Renal pelvis (tissue), 4 donors: ENCODE measurements around the gene KMT5B. TPM values are rescaled to one million over a fixed set of nuclear protein-coding genes. Genes with fewer than 3 reads are reported as not detected.

Experiments used
- DNase-seq: peaks from one replicate; pipeline ENCODE4 v3.0.0-alpha.2; 2013
- polyA plus RNA-seq, 3 donors: library from polyadenylated mRNA; unstranded; fragments of 120-200 nt; gene quantifications; one replicate each; pipeline ENCODE4 v1.2.1, GENCODE V29; 2013; ENCODE audit not compliant: insufficient read length in 3 of 3

KMT5B gene
- polyA plus RNA-seq, 3 donors, result 66.6 to 79.4 (median 73.7) TPM

DNA sequence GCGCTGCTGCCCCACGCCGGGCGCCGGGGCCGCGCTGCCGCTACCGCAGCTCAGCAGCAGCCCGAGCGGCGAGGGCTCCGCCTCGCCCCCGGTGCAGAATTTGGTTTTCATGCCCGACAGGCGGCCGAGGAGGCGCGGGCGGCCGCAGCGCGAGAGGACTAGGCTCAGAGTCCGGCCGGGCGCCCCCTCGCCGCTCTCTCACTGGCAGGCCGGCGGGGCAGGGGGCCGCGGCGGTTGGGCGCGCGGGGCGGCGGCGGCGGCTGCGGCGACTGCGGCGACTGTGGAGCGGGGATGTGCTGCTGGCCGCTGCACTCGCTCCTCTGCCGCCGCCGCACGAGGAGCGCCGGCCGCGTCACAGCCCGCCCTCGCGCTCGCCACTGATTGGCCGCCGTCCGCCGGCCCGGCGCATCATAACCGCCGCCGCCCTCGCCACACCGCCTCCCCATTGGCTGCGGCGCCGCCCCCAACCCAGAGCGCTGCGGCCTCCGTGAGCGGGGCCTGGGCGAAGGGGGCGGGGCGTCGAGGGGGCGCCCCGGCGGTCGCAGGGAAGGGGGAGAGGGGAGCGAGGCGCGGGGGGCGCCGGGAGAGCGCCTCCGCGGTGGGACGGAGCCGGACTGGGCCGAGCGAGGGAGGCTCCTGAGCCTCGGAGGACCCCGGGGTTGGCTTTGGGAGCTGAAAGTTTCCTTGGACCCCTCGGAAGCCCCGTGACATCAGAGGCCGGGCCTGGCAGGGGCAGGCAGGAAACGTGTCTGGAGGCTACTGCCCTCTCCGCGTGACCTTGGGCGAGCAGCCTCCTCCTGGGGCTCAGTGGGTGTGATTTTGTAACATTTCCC lies 91.8 kb downstream of the KMT5B start, which contains the start of gene CHKA:
TSS of gene CHKA (minus strand) at position 322 of the 833 bp plus-strand sequence. CDS start at position 111, 211 bp downstream.
- DNase-seq, result peak; percentile 95

DNA sequence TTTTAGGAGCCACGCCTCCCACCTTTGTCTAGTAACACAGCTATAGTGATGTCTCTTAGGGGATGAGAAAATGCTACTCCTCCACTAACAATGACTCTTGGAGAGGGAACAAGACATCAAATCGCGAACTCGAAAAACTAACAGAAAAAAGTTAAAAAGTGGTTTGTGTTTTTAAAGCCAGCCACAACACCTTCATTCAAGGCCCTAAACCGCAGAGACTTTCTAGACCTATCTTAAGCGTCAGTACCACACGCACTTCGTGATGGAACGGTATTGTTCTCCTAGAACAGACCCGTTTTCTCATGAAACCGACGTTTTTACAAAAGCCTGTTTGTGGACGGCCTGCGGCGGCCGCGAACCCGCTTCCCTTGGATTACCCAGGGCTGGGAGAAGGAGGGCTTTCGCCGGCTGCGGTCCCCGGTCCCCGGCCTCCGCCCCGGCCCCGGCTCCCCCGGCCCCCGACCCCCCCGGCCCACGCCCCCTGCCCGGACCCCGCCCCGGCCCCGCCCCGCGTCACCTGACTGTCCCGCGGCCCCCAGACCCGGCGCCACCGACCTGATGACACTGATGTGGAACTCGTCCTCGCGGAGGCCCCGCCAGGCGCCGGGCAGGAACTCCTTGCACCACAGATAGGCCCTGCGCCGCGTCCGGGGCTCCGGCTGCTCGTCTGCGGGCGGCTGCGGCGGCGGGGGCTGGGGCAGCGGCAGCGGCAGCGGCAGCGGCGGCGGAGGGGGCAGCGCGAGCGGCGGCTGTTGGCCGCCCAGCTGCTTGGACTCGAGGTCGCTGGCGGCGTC lies 92.6 kb downstream of the KMT5B start:
- no peak for DNase-seq

DNA sequence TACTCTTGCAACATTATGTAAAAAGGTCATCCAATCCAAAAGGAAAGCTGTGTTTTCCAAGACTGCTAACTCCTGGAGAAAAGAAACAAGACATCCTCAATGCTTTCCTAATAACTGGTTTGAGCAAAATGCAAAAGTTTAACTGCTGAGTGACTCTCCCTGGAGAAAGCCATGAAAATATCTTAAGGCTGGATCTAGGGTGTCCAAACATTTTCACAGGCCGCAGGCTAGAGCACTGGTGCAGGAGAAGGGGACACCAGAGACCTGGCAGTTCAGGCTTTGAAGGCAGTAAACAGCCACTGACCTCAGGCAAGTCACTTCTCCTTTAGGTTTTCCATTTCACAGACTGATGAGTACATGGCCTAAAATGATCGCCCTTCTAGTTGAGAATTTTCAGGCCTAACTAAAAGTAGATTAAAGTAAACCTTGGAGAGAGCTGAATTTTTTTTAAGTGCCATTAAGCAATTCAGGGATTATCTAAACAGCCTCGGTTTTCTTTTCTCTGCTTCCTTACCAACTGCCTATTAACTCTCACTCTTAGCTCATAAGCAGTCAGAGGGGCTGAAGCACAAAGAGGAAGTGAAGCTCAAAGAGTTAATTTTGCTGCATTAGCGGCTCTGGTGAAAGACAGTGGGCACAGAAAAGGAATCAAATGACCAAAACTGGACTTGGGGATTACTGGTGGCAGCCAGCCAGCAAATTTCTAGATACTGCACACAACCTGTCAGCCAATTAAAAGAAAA lies 94.2 kb downstream of the KMT5B start:
- DNase-seq, result no peak

DNA sequence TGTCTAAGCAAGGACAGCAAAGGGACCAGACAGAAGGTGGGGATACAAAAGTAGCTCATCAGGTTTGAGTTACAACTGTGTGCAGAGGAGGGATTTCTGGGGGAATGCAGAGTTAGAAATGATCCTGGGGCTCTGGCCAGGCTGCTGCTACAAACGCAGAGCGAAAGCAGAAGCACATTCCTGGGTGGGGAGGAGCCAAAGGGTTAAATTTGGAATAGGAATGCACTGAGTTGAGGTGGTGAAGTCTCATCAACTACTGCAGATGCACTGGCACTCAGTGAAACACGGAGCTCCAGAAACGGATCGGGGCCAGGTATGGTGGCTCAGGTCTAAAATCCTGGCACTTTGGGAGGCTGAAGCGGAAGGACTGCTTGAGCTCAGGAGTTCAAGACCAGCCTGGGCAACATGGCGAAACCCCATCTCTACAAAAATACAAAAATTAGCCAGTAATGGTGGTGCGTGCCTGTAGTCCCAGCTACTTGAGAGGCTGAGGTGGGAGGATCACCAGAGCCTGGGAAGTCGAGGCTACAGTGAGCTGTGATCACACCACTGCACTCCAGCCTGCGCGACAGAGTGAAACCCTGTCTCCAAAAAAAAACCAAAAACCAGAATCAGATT lies 95.1 kb downstream of the KMT5B start:
- DNase-seq, result no peak

GRCh38 chr11:68116974-68117373 lies 96.1 kb downstream of the KMT5B start:
- DNase-seq, result no peak

DNA sequence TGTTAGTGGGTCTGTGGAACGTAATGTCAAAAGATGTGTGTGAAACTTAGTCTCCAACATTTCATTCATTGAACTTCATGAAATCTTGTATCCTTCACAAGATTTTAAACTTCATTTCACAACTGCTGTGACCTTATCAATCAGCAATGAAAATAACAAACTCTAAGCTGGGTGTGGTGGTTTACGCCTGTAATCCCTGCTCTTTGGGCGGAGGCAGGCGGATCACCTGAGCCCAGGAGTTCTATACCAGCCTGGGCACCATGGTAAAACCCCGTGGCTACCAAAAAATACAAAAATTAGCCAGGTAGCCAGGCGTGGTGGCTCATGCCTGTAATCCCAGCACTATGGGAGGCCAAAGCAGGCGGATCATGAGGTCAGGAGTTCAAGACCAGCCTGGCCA lies 97.0 kb downstream of the KMT5B start:
- DNase-seq, result no peak

GRCh38 chr11:68115285-68115684 lies 97.8 kb downstream of the KMT5B start:
- DNase-seq, result no peak

GRCh38 chr11:68113986-68114385 lies 99.1 kb downstream of the KMT5B start:
- DNase-seq, result no peak

GRCh38 chr11:68107689-68108088 lies 105.4 kb downstream of the KMT5B start:
- DNase-seq, result no peak

- DNase-seq, result no peak
Measured at GRCh38 chr11:68106165-68106940, 106.7 kb downstream of the KMT5B start.

Other genes with a start within 250 kb of the KMT5B start
- 10 to 100 TPM; 11.1 to 13.1 (median 11.4) TPM for gene UNC93B1, start 209.2 kb downstream of the KMT5B start, polyA plus RNA-seq
- gene ALDH3B1, start 203.0 kb downstream of the KMT5B start, polyA plus RNA-seq, result 1 to 10 TPM; 2.3 to 4.7 (median 3.6) TPM
- 100 to 1,000 TPM in 2 of 3 donors, 10 to 100 TPM in 1; 98.1 to 119 (median 119) TPM for gene NDUFS8, start 182.6 kb downstream of the KMT5B start, polyA plus RNA-seq
- 10 to 100 TPM; 23.7 to 33.8 (median 26.6) TPM for gene TCIRG1, start 174.3 kb downstream of the KMT5B start, polyA plus RNA-seq
- gene CHKA, start 91.9 kb downstream of the KMT5B start, polyA plus RNA-seq, result 10 to 100 TPM; 30.0 to 55.7 (median 49.8) TPM
- gene C11orf24, start 58.7 kb upstream of the KMT5B start, polyA plus RNA-seq, result 10 to 100 TPM; 24.9 to 30.2 (median 26.7) TPM
- gene LRP5, start 99.3 kb upstream of the KMT5B start, polyA plus RNA-seq, result 10 to 100 TPM; 55.3 to 58.8 (median 57.5) TPM
- gene PPP6R3, start 247.5 kb upstream of the KMT5B start, polyA plus RNA-seq, result 100 to 1,000 TPM in 2 of 3 donors, 10 to 100 TPM in 1; 87.6 to 124 (median 119) TPM